Measurements from ENCODE around the gene GBA3. TPM values are rescaled to one million over a fixed set of nuclear protein-coding genes. Genes with fewer than 3 reads are reported as not detected.

Gene GBA3
- under 0.01 TPM in 1 of 2 replicates, not detected in the other for total RNA-seq

DNA sequence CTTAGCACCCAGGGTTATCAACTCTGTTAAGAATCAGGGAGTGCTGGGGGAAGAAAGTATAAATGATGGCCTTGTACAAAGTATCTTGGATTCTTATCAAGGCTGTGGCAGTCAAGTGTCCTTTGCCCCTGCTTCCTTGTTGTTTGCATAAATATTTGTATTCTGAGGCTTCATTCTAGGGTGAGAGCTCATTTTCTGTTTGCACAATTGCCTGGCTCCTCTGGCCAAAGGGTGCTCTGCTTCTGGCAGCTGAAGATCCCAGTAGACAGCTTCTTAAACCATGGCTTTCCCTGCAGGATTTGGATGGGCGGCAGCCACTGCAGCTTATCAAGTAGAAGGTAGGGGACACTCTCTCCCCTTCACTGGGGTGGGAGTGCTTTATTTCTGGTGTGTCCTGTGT lies at the start of gene GBA3:
GBA3 (plus strand) TSS at position 202 of the 400 bp plus-strand sequence.
- no peaks in the 10 kb centered on the region for H3K4me1 ChIP-seq (ENCODE audit: insufficient read depth, low read length)
- TF ChIP-seq CTCF (IDR thresholded peaks at IDR 0.05; ENCODE audit: extremely low read depth, low read depth, low read length), result no peak

DNA sequence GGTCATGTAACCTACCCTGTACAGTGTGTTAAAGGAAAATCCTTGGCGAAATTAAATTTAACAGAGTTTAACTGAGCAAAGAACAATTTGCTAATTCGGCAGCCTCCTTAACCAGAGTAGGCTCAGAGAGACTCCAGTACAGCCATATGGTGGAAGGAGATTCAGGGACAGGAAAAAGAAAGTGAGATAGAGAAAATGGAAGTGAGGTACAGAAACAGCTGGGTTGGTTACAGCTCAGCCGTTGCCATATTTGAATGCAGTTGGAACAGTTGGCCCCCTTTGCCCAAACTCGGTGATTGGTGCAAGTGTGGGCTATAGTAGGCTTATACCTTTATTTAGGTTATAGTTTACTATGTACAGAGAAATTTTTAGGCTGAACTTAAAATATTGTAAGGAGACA lies 48.8 kb upstream of the GBA3 start:
- H3K9me3 ChIP-seq (ENCODE audit: low read depth, low read length), result no peaks in the 10 kb centered on the region
- TF ChIP-seq CTCF (IDR thresholded peaks at IDR 0.05; ENCODE audit: extremely low read depth, low read depth, low read length), result no peak
- H3K4me3 ChIP-seq (ENCODE audit: insufficient read depth, low read length), result no peak overlapping the region
- DNase-seq (ENCODE audit: insufficient read length, low spot score, missing footprints), result no peak
- H3K36me3 ChIP-seq (ENCODE audit: insufficient read depth, low read length), result no peaks in the 10 kb centered on the region
- no peak overlapping the region for H2AFZ ChIP-seq (ENCODE audit: low read length)
- H3K27ac ChIP-seq (ENCODE audit: low read depth, low read length), result no peak overlapping the region
- H3K4me2 ChIP-seq (ENCODE audit: insufficient read depth, low read length), result no peak overlapping the region
- no peaks in the 10 kb centered on the region for H3K4me1 ChIP-seq (ENCODE audit: insufficient read depth, low read length)
- no peaks in the 10 kb centered on the region for H3K27me3 ChIP-seq (ENCODE audit: insufficient read depth, low read length)
- no peaks in the 10 kb centered on the region for H4K20me1 ChIP-seq (ENCODE audit: insufficient read depth, low read length)
- H3K79me2 ChIP-seq (ENCODE audit: insufficient read depth, low read length), result no peaks in the 10 kb centered on the region

More for the DNA sequence above, at the start of gene GBA3:
- Histone ChIP-seq H3K27ac (ENCODE audit: low read depth, low read length) (no peak within 1 kb of the TSS), H3K79me2 (ENCODE audit: insufficient read depth, low read length) (no peaks in the 10 kb centered on the region), H3K9me3 (ENCODE audit: low read depth, low read length) (no peaks in the 10 kb centered on the region), H3K4me3 (ENCODE audit: insufficient read depth, low read length) (no peak within 1 kb of the TSS), H2AFZ (ENCODE audit: low read length) (no peak within 1 kb of the TSS), H3K4me2 (ENCODE audit: insufficient read depth, low read length) (no peak within 1 kb of the TSS), H3K36me3 (ENCODE audit: insufficient read depth, low read length) (no peaks in the 10 kb centered on the region), H3K27me3 (ENCODE audit: insufficient read depth, low read length) (no peaks in the 10 kb centered on the region), H4K20me1 (ENCODE audit: insufficient read depth, low read length) (no peaks in the 10 kb centered on the region)
- DNase-seq (ENCODE audit: insufficient read length, low spot score, missing footprints), result no peak

DNA sequence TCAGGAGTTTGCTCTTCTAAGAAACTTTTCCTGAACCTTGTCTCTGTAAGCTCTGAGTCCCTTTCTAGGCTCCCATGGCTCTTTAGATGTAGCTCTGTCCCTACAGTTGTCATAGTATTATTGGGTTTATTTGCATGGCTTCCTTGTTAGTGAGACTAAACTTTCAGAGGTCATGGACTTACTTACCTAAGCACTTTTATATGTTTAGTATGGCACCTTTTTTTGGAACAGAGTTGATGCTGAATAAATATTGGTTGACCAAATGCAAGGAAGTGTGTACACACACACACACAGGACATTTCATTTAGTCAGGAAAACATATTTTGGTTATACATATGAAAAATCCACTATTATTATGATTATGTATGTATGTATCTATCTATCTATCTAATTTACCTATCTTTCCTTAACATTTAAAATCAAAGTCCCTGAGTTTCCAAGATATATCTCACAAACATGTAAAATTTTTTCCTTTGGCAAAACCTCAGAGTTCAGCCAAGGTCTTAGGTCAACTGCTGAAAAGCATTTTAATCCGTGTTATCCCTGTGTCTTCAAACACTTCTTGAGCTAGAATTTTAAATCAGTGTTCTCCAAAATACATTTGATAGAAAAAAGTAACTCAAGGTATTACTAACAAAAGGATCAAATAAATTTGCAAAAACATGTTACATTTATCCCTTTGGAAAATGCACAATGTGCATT lies 47.1 kb upstream of the GBA3 start:
- Histone ChIP-seq H3K4me1 (ENCODE audit: insufficient read depth, low read length) (no peaks in the 10 kb centered on the region), H3K4me3 (ENCODE audit: insufficient read depth, low read length) (no peak overlapping the region), H3K27me3 (ENCODE audit: insufficient read depth, low read length) (no peaks in the 10 kb centered on the region), H3K27ac (ENCODE audit: low read depth, low read length) (no peak overlapping the region), H4K20me1 (ENCODE audit: insufficient read depth, low read length) (no peaks in the 10 kb centered on the region), H3K4me2 (ENCODE audit: insufficient read depth, low read length) (no peak overlapping the region), H3K36me3 (ENCODE audit: insufficient read depth, low read length) (no peaks in the 10 kb centered on the region), H3K79me2 (ENCODE audit: insufficient read depth, low read length) (no peaks in the 10 kb centered on the region), H2AFZ (ENCODE audit: low read length) (no peak overlapping the region), H3K9me3 (ENCODE audit: low read depth, low read length) (no peaks in the 10 kb centered on the region)
- TF ChIP-seq CTCF (IDR thresholded peaks at IDR 0.05; ENCODE audit: extremely low read depth, low read depth, low read length), result no peak
- no peak for DNase-seq (ENCODE audit: insufficient read length, low spot score, missing footprints)

GRCh38 chr4:22648996-22649395 lies 43.7 kb upstream of the GBA3 start:
- H3K27ac ChIP-seq (ENCODE audit: low read depth, low read length), result no peak overlapping the region
- H3K79me2 ChIP-seq (ENCODE audit: insufficient read depth, low read length), result no peaks in the 10 kb centered on the region
- no peak overlapping the region for H3K4me2 ChIP-seq (ENCODE audit: insufficient read depth, low read length)
- no peak overlapping the region for H2AFZ ChIP-seq (ENCODE audit: low read length)
- no peak overlapping the region for H3K4me3 ChIP-seq (ENCODE audit: insufficient read depth, low read length)
- H3K4me1 ChIP-seq (ENCODE audit: insufficient read depth, low read length), result no peaks in the 10 kb centered on the region
- no peaks in the 10 kb centered on the region for H4K20me1 ChIP-seq (ENCODE audit: insufficient read depth, low read length)
- TF ChIP-seq CTCF (IDR thresholded peaks at IDR 0.05; ENCODE audit: extremely low read depth, low read depth, low read length), result no peak
- no peaks in the 10 kb centered on the region for H3K36me3 ChIP-seq (ENCODE audit: insufficient read depth, low read length)
- H3K9me3 ChIP-seq (ENCODE audit: low read depth, low read length), result no peaks in the 10 kb centered on the region
- DNase-seq (ENCODE audit: insufficient read length, low spot score, missing footprints), result no peak
- no peaks in the 10 kb centered on the region for H3K27me3 ChIP-seq (ENCODE audit: insufficient read depth, low read length)
